Measurements from ENCODE around the gene ZNF804A. TPM values are rescaled to one million over a fixed set of nuclear protein-coding genes. Genes with fewer than 3 reads are reported as not detected.

The ZNF804A gene
- polyA plus RNA-seq, 4 donors, result 0.22 to 1.9 (median 0.55) TPM

DNA sequence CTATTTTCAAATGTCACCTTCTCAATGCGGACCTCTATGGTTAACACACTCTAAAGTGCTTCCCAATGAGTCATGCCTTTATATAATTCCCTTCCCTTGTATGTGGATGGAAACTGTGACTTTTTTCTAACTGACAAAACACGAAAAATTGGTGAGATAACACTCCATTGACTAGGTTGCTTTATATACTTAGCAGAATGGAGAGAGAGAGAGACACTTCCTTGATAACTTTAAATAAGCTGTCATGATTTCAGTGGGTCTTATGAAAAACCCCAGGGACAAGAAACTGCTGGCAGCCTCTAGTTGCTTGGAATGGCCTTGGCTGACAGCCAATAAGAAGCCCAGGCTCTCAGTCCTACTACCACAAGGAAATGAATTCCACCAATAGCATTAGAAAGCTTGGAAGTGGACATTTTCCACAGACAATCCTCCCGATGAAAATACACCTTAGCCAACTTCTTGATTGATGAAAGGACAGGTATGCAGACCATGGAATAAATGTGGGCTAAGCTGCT is 322.2 kb downstream of the ZNF804A start:
- WGBS, 3 donors, result 48 to 62% (median 56%) methylated on average over 3 of the region's 3 CpGs
- no peaks in the 10 kb centered on the region for H3K4me1 ChIP-seq (ENCODE audit: control insufficient read depth in 3 of 3, insufficient read depth in 2 of 3, low read depth in 1 of 3, low read length in 2 of 3)

DNA sequence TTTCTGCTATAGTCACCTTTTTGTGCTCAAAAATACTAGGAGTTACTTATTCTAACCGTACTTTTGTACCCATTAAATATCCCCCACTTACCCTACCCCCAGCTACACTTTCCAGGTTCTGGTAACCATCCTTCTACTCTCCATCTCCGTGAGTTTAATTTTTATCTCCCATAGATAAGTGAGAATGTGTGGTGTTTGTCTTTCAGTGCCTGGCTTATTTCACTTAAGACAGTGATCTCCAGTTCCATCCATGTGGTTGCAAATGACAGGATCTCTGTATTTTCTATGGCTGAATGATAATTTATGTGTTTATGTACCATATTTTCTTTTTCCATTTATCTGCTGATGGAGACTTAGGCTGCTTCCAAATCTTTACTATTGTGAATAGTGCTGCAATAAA is 323.3 kb downstream of the ZNF804A start:
- Histone ChIP-seq H3K27me3 (ENCODE audit: control insufficient read depth in 3 of 3, insufficient read depth in 3 of 3, low read length in 3 of 3) (no peaks in the 10 kb centered on the region), H3K9me3 (ENCODE audit: control insufficient read depth in 2 of 2, insufficient read depth in 1 of 2, low read depth in 1 of 2, low read length in 1 of 2) (no peaks in the 10 kb centered on the region), H3K27ac (ENCODE audit: low read depth in 1 of 3, low read length in 2 of 3) (no peak overlapping the region), H3K36me3 (ENCODE audit: control insufficient read depth in 3 of 3, insufficient read depth in 2 of 3, low read depth in 1 of 3, low read length in 3 of 3) (no peaks in the 10 kb centered on the region), H3K4me1 (ENCODE audit: control insufficient read depth in 3 of 3, insufficient read depth in 2 of 3, low read depth in 1 of 3, low read length in 2 of 3) (no peaks in the 10 kb centered on the region), H3K4me3 (ENCODE audit: low read depth in 1 of 3, low read length in 3 of 3) (no peak overlapping the region)
- WGBS, 3 donors, result 48 to 72% (median 57%) methylated on average over 2 of the region's 2 CpGs
- FAIRE-seq, result no peak
- no peak for DNase-seq

More for the DNA sequence above, 322.2 kb downstream of the ZNF804A start:
- DNase-seq (no peak), FAIRE-seq (no peak)
- Histone ChIP-seq H3K36me3 (ENCODE audit: control insufficient read depth in 3 of 3, insufficient read depth in 2 of 3, low read depth in 1 of 3, low read length in 3 of 3) (no peaks in the 10 kb centered on the region), H3K27me3 (ENCODE audit: control insufficient read depth in 3 of 3, insufficient read depth in 3 of 3, low read length in 3 of 3) (no peaks in the 10 kb centered on the region), H3K9me3 (ENCODE audit: control insufficient read depth in 2 of 2, insufficient read depth in 1 of 2, low read depth in 1 of 2, low read length in 1 of 2) (no peaks in the 10 kb centered on the region), H3K27ac (ENCODE audit: low read depth in 1 of 3, low read length in 2 of 3) (no peak overlapping the region), H3K4me3 (ENCODE audit: low read depth in 1 of 3, low read length in 3 of 3) (no peak overlapping the region)

DNA sequence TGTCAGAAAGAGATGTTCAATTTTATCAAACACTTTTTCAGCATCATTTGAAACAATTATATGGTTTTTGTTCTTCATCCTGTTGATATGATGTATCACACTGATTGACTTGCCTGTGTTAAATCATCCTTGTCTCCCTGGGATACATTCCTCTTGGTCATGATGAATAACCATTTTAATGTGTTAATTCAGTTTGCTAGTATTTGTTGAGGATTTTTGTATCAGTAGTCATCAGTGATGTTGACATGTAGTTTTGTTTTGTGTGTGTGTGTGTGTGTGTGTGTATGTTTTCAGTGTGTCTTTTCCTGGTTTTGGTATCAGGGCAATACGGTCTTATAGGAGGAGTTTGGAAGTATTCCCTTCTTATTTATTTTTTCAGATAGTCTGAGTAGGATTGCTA is 325.4 kb downstream of the ZNF804A start:
- H3K27me3 ChIP-seq (ENCODE audit: control insufficient read depth in 3 of 3, insufficient read depth in 3 of 3, low read length in 3 of 3), result no peaks in the 10 kb centered on the region
- no peaks in the 10 kb centered on the region for H3K4me1 ChIP-seq (ENCODE audit: control insufficient read depth in 3 of 3, insufficient read depth in 2 of 3, low read depth in 1 of 3, low read length in 2 of 3)
- no peaks in the 10 kb centered on the region for H3K36me3 ChIP-seq (ENCODE audit: control insufficient read depth in 3 of 3, insufficient read depth in 2 of 3, low read depth in 1 of 3, low read length in 3 of 3)
- DNase-seq, result no peak
- H3K9me3 ChIP-seq (ENCODE audit: control insufficient read depth in 2 of 2, insufficient read depth in 1 of 2, low read depth in 1 of 2, low read length in 1 of 2), result peaks cover 0 to 17% of the 10 kb centered on the region in 2 donors
- WGBS, 3 donors, result 73 to 91% (median 74%) methylated on average over 1 of the region's 1 CpG
- FAIRE-seq, result no peak
- no peak overlapping the region for H3K27ac ChIP-seq (ENCODE audit: low read depth in 1 of 3, low read length in 2 of 3)
- H3K4me3 ChIP-seq (ENCODE audit: low read depth in 1 of 3, low read length in 3 of 3), result no peak overlapping the region

DNA sequence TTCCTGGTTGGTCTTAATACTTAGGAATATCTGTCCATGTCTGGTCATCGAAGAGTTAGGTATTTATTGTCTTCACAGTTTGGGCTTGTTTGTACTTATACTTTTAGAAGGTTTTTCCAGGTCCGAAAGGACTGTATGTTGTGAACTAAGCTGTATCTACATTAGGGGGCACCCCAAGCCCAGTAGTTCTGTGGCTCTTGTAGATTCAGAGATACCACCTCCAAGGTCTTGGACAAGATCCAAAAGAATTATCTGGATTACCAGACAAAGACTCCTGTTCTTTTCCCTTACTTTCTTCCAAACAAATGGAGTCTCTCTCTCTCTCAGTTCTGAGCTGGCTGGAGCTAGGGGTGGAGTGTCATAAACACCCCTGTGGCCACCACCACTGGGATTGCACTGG is 328.7 kb downstream of the ZNF804A start:
- no peaks in the 10 kb centered on the region for H3K36me3 ChIP-seq (ENCODE audit: control insufficient read depth in 3 of 3, insufficient read depth in 2 of 3, low read depth in 1 of 3, low read length in 3 of 3)
- FAIRE-seq (no peak), DNase-seq (no peak)
- WGBS, 3 donors, result 80 to 89% (median 83%) methylated on average over 2 of the region's 2 CpGs
- no peaks in the 10 kb centered on the region for H3K4me1 ChIP-seq (ENCODE audit: control insufficient read depth in 3 of 3, insufficient read depth in 2 of 3, low read depth in 1 of 3, low read length in 2 of 3)
- H3K27me3 ChIP-seq (ENCODE audit: control insufficient read depth in 3 of 3, insufficient read depth in 3 of 3, low read length in 3 of 3), result no peaks in the 10 kb centered on the region
- no peak overlapping the region for H3K4me3 ChIP-seq (ENCODE audit: low read depth in 1 of 3, low read length in 3 of 3)
- no peak overlapping the region for H3K27ac ChIP-seq (ENCODE audit: low read depth in 1 of 3, low read length in 2 of 3)
- H3K9me3 ChIP-seq (ENCODE audit: control insufficient read depth in 2 of 2, insufficient read depth in 1 of 2, low read depth in 1 of 2, low read length in 1 of 2), result peaks cover 0 to 22% of the 10 kb centered on the region in 2 donors

DNA sequence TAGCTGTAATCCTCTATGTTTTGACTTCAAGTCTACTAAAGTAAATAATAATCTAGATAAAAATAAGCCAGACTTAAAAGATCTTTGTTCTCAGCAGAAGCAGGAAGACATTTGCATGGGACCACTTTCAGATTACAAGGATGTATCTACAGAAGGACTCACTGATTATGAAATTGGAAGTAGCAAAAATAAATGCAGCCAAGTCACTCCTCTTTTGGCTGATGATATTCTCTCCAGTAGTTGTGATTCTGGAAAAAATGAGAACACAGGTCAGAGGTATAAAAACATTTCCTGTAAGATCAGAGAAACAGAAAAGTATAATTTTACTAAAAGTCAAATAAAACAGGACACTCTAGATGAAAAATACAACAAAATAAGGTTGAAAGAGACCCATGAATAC is 338.4 kb downstream of the ZNF804A start:
- Histone ChIP-seq H3K4me3 (ENCODE audit: low read depth in 1 of 3, low read length in 3 of 3) (no peak overlapping the region), H3K27me3 (ENCODE audit: control insufficient read depth in 3 of 3, insufficient read depth in 3 of 3, low read length in 3 of 3) (no peaks in the 10 kb centered on the region), H3K9me3 (ENCODE audit: control insufficient read depth in 2 of 2, insufficient read depth in 1 of 2, low read depth in 1 of 2, low read length in 1 of 2) (peaks cover 0 to 2% of the 10 kb centered on the region in 2 donors), H3K36me3 (ENCODE audit: control insufficient read depth in 3 of 3, insufficient read depth in 2 of 3, low read depth in 1 of 3, low read length in 3 of 3) (no peaks in the 10 kb centered on the region), H3K27ac (ENCODE audit: low read depth in 1 of 3, low read length in 2 of 3) (no peak overlapping the region), H3K4me1 (ENCODE audit: control insufficient read depth in 3 of 3, insufficient read depth in 2 of 3, low read depth in 1 of 3, low read length in 2 of 3) (no peaks in the 10 kb centered on the region)
- DNase-seq (no peak), FAIRE-seq (no peak)

DNA sequence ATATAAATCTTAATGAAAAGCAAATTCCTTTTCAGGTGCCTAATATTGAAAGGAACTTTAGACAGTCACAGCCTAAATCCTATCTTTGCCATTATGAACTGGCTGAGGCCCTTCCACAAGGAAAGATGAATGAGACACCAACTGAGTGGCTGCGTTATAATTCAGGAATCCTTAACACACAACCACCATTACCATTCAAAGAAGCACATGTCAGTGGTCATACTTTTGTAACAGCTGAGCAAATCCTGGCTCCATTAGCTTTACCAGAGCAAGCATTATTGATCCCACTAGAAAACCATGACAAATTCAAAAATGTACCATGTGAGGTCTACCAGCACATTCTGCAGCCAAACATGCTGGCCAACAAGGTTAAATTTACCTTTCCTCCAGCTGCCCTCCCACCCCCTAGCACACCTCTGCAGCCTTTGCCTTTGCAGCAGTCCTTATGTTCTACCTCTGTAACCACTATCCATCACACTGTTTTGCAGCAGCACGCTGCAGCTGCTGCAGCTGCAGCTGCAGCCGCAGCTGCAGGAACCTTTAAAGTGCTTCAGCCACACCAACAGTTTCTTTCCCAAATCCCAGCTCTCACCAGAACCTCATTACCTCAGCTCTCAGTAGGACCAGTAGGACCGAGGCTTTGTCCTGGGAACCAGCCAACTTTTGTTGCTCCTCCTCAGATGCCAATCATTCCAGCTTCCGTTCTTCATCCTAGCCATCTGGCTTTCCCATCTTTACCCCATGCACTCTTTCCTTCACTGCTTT is 340.1 kb downstream of the ZNF804A start:
- Histone ChIP-seq H3K27ac (ENCODE audit: low read depth in 1 of 3, low read length in 2 of 3) (no peak overlapping the region), H3K4me1 (ENCODE audit: control insufficient read depth in 3 of 3, insufficient read depth in 2 of 3, low read depth in 1 of 3, low read length in 2 of 3) (no peaks in the 10 kb centered on the region), H3K4me3 (ENCODE audit: low read depth in 1 of 3, low read length in 3 of 3) (no peak overlapping the region), H3K27me3 (ENCODE audit: control insufficient read depth in 3 of 3, insufficient read depth in 3 of 3, low read length in 3 of 3) (no peaks in the 10 kb centered on the region), H3K36me3 (ENCODE audit: control insufficient read depth in 3 of 3, insufficient read depth in 2 of 3, low read depth in 1 of 3, low read length in 3 of 3) (no peaks in the 10 kb centered on the region), H3K9me3 (ENCODE audit: control insufficient read depth in 2 of 2, insufficient read depth in 1 of 2, low read depth in 1 of 2, low read length in 1 of 2) (no peaks in the 10 kb centered on the region)
- FAIRE-seq (no peak), DNase-seq (no peak)
- WGBS, 3 donors, result 84 to 92% (median 85%) methylated on average over 5 of the region's 5 CpGs

DNA sequence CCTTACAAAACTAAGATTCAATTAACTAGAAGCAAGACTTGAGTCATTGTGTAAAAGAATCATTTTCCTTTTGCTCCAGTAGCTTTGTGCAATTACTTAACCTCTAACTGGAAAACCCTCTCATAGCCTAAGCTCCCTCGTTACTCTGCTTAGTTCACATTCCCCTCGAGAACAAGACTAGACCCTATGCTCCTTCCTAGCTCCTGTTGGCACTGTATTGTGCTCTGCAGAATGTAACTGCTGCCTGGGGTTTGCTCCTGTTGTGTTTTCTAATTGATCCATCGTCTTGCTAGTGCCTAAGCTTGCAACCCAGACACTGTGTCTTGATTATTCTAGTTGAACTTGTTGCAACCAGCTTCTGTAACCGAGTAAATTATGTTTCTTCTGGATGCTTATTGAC is 347.0 kb downstream of the ZNF804A start:
- Histone ChIP-seq H3K36me3 (ENCODE audit: control insufficient read depth in 3 of 3, insufficient read depth in 2 of 3, low read depth in 1 of 3, low read length in 3 of 3) (no peaks in the 10 kb centered on the region), H3K9me3 (ENCODE audit: control insufficient read depth in 2 of 2, insufficient read depth in 1 of 2, low read depth in 1 of 2, low read length in 1 of 2) (peaks cover 0 to 3% of the 10 kb centered on the region in 2 donors), H3K27me3 (ENCODE audit: control insufficient read depth in 3 of 3, insufficient read depth in 3 of 3, low read length in 3 of 3) (no peaks in the 10 kb centered on the region), H3K4me3 (ENCODE audit: low read depth in 1 of 3, low read length in 3 of 3) (no peak overlapping the region), H3K4me1 (ENCODE audit: control insufficient read depth in 3 of 3, insufficient read depth in 2 of 3, low read depth in 1 of 3, low read length in 2 of 3) (no peaks in the 10 kb centered on the region), H3K27ac (ENCODE audit: low read depth in 1 of 3, low read length in 2 of 3) (no peak overlapping the region)
- WGBS, 3 donors, result 66 to 80% (median 67%) methylated on average over 4 of the region's 4 CpGs
- FAIRE-seq (no peak), DNase-seq (no peak)

DNA sequence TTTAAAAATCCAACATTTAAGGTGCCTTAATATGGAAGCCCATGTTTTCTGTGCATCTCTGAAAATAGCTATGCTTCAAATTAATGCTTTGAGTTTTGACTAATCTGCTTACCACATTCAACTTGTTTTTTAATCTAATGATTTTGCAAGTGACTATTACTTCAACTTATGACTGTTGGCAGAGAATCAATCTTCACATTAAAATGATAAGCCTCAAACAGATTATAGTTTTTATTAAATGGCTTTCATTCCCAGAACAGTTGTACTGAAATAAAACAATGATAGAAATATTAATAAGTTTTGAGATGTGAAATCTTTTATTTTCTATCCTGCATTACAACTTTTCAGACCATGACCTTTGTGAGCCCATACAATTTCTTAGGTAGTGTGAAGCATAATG is 347.5 kb downstream of the ZNF804A start:
- Histone ChIP-seq H3K36me3 (ENCODE audit: control insufficient read depth in 3 of 3, insufficient read depth in 2 of 3, low read depth in 1 of 3, low read length in 3 of 3) (no peaks in the 10 kb centered on the region), H3K9me3 (ENCODE audit: control insufficient read depth in 2 of 2, insufficient read depth in 1 of 2, low read depth in 1 of 2, low read length in 1 of 2) (peaks cover 0 to 3% of the 10 kb centered on the region in 2 donors), H3K4me3 (ENCODE audit: low read depth in 1 of 3, low read length in 3 of 3) (no peak overlapping the region), H3K27me3 (ENCODE audit: control insufficient read depth in 3 of 3, insufficient read depth in 3 of 3, low read length in 3 of 3) (no peaks in the 10 kb centered on the region), H3K4me1 (ENCODE audit: control insufficient read depth in 3 of 3, insufficient read depth in 2 of 3, low read depth in 1 of 3, low read length in 2 of 3) (no peaks in the 10 kb centered on the region), H3K27ac (ENCODE audit: low read depth in 1 of 3, low read length in 2 of 3) (no peak overlapping the region)
- no peak for FAIRE-seq
- DNase-seq, result no peak

DNA sequence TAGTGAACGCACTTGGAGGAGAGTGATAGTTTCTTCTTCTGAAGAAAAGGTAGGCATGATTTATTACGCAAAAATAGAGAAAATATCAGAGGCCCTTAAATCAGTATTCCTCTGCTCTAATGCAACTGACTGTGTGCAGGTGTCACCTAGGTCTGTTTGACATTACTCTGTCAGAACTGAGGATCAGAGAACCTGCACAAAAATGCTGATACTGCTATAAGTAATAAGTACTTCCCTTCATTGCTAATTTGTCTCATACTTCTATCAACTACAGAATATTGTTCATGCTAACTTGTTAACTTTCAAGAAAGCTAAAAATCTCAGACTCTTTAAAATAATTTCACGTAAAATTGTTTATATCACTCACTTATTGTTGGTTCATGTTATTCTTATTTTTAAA is 358.5 kb downstream of the ZNF804A start:
- Histone ChIP-seq H3K27ac (ENCODE audit: low read depth in 1 of 3, low read length in 2 of 3) (no peak overlapping the region), H3K4me1 (ENCODE audit: control insufficient read depth in 3 of 3, insufficient read depth in 2 of 3, low read depth in 1 of 3, low read length in 2 of 3) (no peaks in the 10 kb centered on the region), H3K9me3 (ENCODE audit: control insufficient read depth in 2 of 2, insufficient read depth in 1 of 2, low read depth in 1 of 2, low read length in 1 of 2) (peaks cover 0 to under 1% of the 10 kb centered on the region in 2 donors), H3K36me3 (ENCODE audit: control insufficient read depth in 3 of 3, insufficient read depth in 2 of 3, low read depth in 1 of 3, low read length in 3 of 3) (no peaks in the 10 kb centered on the region), H3K4me3 (ENCODE audit: low read depth in 1 of 3, low read length in 3 of 3) (no peak overlapping the region), H3K27me3 (ENCODE audit: control insufficient read depth in 3 of 3, insufficient read depth in 3 of 3, low read length in 3 of 3) (no peaks in the 10 kb centered on the region)
- no peak for FAIRE-seq
- no peak for DNase-seq
- WGBS, 3 donors, result 89 to 94% (median 89%) methylated on average over 3 of the region's 3 CpGs

Measured in small intestine (tissue), 7 donors.